HG02852 (cell line): ENCODE data around the gene DUXB.

Source experiments
- ATAC-seq: cut with Tn5 transposase; IDR thresholded peaks from one replicate; pipeline ENCODE4 v1.9.1; 2021; ENCODE audit warnings: mild to moderate bottlenecking, moderate library complexity; ENCODE audit not compliant: unreplicated experiment

Gene DUXB, protein sequence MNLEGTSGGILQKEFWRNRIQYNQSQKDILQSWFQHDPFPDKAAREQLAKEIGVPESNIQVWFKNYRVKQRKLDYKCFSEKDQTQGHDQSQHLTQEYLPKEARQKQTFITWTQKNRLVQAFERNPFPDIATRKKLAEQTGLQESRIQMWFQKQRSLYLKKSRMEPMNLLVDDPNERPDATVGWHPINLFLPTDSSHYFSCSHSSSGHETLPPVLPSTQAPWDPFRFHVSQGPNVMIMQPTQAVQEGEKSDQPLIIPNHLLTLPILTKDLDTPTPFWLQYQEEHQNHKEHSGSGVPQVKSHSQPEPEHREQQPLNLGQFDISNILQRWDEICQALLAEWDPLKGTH

DNA sequence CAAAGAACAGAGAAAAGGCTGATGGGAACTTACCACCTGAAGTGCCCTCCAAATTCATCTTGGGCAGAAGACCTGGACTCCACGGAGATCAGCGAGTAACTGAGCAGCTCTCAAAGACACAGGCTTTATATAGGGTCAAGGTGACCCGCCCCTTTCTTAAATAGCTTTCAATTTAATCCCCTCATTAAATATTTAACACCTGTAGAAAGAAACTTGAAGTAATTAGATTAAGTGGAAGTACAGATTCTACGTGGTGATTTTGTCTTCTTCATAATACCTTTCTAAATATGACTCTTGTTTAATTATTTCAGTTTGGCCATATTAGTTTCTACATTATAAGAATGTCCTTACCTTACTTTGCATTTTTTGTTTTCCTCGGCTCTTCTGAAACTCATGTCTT, at the start of gene DUXB:
DUXB (minus strand) TSS at position 101 of the 400 bp plus-strand sequence; CDS start at position 58, 43 bp downstream.
- ATAC-seq = no peak

DNA sequence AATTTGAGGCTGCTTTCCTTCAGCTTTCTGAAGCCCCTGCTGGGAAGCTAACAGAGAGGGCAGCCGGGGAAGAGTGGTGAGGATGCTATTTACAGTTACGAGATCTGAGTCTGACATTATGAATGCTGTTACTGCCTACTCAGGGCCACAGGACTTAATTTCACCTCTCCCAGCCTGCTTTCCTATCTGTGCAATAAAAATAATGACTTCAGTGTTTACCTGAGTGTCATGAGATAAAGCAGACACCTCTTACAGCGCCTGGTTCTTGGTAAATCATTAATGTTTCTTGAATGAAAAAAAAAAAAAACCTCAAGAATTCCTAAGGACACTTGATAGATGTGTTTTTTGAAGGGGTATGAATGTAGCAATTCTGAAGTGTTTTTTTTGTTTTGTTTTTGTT, 49.3 kb upstream of the DUXB start:
- ATAC-seq = no peak

DNA sequence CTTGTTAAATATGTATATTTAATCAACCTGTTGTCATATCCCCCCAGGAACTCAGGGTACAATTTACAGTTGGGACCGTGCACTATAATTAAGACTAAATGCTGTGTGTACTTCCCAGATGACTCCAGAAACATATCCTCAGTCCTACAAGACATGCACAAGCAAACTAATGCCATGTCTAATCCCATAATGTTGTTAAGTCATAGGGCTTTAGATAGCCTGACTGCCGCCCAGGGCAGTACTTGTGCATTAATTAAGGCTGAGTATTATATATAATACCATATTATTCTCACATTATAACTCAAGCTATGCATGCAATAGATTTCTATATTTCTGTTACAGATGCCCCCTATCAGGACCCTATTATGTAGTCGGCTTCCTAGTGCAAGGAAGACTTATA, 45.1 kb upstream of the DUXB start:
- ATAC-seq = no peak

DNA sequence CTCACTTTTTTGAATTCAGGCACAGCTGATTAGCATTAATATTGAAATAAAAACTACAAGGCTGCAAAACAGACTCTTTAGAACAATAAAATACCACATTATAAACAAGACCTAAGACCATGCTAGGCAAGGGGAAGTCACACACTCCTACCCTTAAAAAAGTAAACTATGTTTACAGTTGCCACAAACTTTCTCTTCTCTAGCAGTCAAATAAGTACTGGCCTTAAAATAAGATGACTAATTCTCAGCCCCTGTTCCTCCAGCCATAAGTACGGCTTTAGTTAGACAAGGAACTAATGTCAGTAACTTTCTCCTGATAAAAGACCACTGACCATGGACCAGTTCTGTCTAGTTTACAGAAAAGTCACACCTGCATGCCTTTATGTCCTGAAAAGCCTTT, 44.6 kb upstream of the DUXB start:
- ATAC-seq = peak; percentile 82

DNA sequence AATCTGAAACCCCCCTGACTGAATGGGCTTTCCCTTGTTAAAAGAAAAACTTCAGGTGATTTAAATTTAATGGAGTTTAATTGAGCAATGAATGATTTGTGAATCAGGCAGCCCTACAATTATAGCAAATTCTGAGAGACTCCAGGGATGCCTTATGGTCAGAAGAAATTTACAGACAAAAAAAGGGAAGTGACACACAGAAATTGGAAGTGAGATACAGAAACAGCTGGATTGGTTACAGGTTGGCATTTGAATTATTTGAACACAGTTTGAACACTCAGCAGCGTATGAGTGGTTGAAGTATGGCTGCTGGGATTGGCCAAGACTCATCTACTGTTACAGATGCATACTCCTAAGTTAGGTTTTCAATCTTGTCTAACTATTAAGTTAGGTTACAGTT, 44.0 kb upstream of the DUXB start:
- ATAC-seq = peak; percentile 46

DNA sequence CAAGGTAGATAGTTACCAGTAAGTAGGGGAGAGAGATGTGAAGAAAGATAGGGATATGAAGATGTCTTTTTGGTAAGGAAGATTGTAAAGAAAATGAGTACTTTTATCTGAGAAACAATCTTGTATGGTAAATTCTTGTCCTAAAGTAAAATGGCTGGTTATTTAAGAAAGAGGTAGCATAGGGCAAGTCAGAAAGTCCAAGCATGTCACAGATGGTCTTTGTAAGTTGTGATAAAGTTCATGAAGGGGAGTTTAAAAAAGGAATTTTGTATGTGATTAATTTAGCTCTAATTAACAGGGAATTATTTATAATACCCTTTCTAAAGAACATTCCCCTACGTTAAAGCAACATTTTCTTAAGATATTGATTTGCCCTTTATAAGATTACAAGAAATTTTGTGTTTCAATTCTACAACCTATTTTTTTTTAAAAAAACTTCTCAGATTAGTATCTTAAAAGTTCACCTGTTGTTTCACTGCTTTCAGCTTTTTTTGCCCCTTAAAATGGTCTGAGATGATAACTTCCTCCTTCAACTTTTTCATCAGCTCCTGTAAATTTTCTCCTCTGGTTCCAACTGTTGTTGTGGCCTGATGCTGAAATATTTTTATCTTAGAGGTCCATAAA, 41.3 kb upstream of the DUXB start:
- ATAC-seq = no peak

DNA sequence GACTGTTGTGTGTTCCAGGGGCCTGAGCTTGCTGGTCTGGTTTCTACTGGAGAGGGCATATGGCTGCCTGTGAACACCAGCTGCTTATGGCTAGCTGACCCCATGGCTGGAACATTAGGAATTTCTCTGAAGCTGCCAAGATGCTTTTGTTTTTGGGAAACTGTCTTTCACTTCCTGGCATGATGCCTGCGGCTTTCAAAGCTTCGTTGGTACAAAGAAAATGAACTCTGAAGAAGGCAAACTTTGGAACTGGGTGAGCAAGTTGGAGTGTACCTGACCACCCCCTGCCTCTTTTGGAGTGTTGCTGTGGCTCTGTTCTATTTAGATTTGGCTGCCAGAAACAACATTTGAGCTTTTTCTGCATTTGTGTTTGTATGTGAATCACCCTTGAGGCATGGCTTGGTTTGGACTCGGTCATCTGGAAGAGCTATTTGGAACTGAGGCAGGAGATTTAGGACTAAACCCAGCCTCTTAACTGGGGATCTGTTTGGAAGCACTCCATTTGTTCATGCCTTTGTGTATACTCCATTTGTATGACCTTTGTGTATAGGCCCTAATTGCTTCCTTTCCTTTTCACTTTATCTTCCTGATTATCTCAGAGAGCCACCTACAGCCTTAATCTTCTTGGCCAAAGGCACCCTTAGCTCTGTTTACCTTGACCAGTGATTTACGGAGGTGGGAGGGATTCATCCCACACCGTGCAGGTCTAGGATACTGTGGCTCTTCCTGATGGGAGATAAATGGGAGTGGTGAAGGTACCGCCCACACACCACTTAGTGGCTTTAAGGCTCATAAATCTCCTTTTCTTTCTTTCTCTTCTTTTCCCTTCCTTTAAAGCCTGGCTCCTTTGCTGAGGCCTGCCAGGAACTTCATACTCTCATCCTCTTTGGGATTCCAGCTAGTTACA, 32.3 kb upstream of the DUXB start:
- no peak for ATAC-seq

DNA sequence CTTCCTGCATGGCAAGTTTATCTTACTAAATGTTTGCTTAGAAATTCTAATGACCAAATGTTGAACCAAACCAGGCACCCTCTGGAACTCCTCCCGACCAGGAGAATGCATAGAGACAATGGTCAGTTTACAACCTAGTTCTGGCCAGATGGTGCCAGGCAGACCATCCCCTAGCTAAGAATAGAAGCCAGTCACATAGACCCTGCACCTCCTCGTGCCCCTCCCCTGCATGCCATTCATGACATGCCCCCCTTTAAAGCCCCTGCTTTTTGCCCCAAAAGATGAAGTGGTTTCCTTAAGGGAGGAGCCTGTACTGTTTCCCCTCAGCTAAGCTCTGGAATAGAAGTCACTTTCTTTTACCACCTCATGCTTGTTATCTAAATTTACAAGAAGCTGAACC, 31.6 kb upstream of the DUXB start:
- ATAC-seq = no peak

DNA sequence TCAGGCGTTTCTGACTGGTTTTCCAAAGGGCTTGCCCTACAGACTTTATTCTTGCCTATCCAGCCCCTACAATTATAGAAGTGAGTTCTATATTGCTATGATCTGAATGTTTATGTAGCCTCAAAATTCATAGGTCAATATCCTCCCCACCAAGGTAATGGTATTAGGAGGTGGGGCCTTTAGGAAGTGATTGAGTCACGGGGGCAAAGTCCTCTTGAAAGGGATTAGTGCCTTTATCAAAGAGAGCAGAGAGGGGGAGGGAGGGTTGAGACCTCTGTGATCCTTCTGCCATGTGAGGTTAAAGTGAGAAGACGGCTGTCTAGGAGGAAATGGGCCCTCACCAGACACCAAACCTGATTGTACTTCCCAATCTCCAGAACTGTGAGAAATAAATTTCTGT, 26.0 kb upstream of the DUXB start:
- no peak for ATAC-seq

DNA sequence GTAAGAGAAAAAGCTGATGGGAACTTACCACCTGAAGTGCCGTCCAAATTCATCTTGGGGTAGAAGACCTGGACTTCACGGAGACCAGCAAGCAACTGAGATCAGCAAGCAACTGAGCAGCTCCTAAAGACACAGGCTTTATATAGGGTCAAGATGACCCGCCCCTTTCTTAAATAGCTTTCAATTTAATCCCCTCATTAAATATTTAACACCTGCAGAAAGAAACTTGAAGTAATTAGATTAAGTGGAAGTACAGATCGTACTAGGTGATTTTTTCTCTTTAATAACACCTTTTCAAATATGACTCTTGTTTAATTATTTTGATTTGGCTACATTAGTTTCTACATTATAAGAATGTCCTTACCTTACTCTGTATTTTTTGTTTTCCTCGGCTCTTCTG, 25.1 kb upstream of the DUXB start, which contains the start of gene CPHXL:
CPHXL (minus strand) TSS at position 101 of the 400 bp plus-strand sequence; CDS start at position 53, 48 bp downstream.
- no peak for ATAC-seq

DNA sequence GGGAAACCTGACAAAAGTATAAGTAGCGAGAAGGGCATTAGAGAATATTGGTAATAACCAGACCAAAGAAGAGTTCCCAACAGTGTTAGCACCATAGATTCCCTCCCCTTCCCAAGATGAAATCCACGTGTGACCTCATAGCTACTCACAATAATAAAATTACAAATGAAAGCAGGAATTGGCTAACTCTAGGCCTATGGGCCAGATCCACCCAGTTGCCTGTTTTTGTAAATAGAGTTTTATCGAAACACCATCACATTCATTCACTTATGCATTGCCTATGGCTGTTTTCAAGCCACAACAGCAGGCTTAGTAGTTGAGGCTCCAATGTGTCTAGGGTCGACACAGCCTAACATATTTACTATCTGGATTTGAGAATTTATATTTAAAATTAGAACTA, 17.2 kb upstream of the DUXB start:
- ATAC-seq = no peak

DNA sequence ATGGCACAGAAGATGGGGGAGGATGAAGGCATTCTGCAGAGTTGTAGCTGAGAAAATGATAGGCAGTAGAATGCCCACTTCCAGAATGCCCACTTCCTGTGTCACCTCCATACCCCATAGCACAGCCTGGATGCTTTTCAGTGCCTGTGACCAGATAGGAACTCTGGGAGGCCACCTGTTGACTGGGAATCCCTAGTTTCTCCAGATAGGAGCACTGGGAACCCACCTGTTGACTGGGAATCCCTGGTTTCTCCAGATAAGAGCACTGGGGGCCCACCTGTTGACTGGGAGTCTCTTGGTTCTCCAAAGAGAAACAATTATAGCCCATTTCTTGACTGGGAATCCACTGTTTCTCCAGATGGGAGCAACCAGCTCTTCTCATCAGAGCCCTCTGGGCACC, 13.4 kb upstream of the DUXB start:
- no peak for ATAC-seq

DNA sequence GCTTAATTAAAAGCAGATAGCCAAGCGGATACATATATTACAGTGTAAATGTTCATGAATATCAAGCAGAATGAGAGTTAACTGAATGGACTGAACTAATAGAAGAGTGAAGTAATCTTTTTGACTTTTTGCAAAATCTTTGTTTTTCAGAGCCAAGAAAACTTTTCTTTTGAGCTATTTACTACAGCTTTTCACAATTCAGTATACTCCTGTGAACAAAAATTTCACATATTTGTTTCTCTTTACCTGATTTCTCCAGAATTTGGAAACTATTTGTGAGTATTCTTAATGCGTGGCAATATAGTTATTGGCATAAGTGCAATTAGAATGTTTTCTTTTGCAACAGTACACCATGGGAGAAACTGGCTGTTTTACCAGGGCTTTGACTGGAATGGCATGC, 9.1 kb upstream of the DUXB start:
- ATAC-seq = no peak

DNA sequence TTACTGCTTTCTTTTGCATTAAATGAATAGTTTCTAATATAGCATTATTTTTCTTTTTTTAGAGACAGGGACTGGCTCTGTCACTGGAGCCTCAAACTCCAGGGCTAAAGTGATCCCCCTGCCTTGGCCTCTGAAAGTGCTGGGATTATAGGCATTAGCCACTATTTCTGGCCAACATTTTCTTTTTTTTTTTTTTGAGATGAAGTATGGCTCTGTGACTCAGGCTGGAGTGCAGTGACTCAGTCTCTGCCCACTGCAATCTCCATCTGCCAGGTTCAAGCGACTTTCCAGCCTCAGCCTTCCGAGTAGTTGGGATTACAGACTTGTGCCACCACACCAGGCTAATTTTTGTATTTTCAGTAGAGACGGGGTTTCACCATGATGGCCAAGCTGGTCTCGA, 2.0 kb upstream of the DUXB start:
- ATAC-seq = no peak

DNA sequence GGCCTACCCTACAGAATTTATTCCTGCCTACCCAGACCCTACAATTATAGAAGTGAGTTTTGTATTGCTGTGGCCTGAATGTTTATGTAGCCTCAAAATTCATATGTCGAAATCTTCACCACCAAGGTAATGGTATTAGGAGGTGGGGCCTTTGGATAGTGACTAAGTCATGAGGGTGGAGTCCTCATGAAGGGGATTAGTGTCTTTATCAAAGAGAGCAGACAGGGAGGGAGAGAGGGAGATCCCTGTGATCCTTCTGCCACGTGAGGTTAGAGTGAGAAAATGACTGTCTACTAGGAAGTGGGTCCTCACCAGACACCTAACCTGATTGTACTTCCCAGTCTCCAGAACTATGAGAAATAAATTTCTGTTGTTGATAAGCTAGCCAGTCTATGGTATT, 981 bp upstream of the DUXB start:
- ATAC-seq = no peak

DNA sequence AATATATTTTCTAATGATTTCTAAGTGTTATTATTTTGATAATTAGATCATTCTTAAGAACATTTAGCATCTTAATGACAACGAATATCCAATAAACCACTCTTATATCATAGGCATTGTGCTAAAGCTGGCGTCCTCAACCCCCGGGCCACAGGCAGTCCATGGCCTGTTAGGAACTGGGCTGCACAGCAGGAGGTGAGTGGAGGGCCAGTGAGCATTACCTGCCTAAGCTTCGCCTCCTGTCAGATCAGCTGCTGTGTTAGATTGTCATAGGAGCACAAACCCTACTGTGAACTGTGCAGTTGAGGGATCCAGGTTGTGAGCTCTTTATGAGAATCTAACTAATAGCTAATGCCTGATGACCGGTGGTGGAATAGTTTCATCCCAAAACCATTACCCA, 3.7 kb downstream of the DUXB start:
- no peak for ATAC-seq

DNA sequence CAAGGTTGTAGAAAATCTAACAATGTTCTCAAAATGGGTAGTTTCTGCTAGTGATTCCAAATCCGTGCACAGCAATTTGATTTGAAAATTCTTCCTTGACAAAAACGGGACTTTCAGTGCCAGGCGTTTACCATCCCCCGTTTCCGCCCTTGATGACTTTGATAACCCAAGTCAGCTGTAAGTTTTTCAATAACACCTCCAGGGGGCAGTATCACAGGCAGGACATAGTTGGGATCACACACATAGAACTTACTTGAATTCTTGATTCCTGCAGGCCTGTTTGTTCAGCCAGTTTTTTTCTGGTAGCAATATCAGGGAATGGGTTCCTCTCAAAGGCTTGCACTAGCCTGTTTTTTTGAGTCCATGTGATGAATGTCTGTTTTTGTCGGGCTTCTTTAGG, 5.6 kb downstream of the DUXB start:
- no peak for ATAC-seq

DNA sequence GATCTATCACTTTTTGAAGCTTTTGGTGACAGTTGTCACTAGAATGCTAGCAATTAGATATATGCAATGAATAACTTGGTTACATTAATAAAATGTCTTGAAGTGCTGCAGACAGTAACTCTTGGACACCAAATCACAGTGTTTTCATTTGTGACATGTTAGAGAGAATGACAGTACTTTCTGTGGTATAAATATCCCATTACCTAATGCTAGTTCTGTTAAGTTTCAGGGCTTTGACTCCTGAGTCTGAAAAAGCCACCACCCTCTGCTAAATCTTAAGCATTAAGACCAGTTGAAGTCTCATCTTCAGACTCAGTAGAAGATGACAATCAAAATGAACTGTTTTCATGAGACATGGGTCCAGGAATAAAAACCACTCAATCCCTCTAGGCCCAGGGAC, 13.9 kb downstream of the DUXB start:
- ATAC-seq = no peak

DNA sequence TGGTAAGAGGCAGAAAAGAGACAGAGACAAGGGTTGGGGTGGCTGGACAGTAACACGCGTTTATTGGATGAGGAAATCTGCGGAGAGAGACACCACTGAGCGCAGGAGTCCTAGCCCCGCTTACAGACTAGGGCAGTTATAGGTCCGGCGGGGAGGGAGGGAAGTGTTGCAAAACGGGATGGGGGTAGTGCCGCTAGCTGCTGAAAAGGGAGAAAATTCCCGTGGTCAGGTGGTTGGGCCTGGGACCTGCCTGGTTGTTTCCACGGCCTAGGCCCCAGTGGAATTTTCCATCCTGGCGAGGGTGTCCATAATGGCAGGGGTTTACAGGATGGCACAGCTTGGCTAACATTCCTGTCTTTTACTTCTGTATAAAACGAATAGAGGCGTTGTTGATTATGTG, 19.0 kb downstream of the DUXB start:
- no peak for ATAC-seq

DNA sequence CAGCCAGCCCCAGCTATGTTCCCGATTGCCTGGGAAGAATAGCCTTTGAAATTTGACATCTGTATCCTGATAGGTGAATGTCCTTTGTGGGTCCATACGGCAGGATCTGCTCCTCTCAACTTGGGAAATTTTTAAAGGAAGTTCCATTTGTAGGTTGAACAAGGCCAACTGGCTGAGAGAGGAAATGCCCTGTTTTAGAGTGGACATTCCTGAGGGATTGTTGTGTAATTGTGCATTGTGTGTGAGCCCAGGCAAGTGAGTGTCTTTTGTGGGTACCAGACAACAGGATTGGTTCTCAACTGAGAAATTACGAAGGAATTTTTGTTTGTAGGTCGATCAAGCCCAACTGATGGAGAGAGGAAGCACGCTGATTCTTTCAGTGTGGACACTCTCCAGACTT, 21.9 kb downstream of the DUXB start:
- ATAC-seq = no peak

DNA sequence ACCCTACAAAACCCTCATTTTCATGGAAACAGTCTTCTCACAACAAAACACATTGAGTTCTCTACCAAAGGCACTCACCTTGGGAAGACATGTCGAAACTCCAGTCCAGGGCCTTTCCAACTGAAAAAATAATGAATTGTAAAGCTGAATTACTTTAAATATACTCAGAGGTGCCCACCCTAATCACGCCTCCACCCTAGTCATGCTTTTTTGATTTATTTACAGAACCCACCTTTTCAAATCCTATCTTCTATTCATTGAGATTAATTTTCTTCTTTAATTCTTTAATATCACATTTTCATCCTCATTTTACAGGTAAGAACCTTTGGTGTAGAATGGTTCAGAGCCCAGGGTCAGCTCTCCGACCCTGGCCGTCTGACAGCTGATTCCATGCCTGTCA, 24.4 kb downstream of the DUXB start, which contains the start of gene CPHXL2:
CPHXL2 (minus strand) TSS at position 101 of the 400 bp plus-strand sequence; CDS start at position 91, 10 bp downstream.
- ATAC-seq = no peak

DNA sequence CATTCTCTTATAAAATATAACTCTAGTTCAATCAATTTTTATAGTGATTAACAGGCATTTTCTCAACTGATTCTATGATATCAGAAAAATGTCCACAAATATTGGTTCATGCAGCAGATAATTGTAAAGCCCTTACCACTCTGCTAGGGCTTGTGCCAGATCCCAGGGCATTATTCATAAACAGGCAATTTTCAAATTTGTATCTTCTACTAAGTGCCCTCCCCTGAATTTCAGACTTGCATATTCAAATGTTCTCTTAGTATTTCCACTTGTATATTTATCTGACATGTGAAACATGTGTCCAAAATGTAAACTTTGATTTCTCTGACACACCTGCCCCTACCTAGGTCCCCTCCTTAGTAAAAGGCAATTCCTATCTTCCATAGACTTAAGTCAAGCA, 33.8 kb downstream of the DUXB start:
- no peak for ATAC-seq
